Peyer's patch (tissue), 4 donors: ENCODE results near the gene C4orf17.

Experiments used
- POLR2A ChIP-seq, 2 donors: fragments of 450-650 bp; IDR thresholded peaks; one replicate each; pipeline ENCODE4 v1.5.1; 2017; ENCODE audit warnings: antibody characterized with exemption in 2 of 2, mild to moderate bottlenecking in 2 of 2, moderate library complexity in 2 of 2
- TF ChIP-seq, protein P1 (sequence below), 6 experiments: fragments of 450-650 bp in 4 of 6; fragments of 200-600 bp in 2 of 6; sonication (generic) in 1 of 6; IDR thresholded peaks; one replicate each; pipeline ENCODE4 v1.5.1; 2017 to 2019; ENCODE audit warnings: antibody characterized with exemption in 6 of 6, mild to moderate bottlenecking in 3 of 6, moderate library complexity in 1 of 6

DNA sequence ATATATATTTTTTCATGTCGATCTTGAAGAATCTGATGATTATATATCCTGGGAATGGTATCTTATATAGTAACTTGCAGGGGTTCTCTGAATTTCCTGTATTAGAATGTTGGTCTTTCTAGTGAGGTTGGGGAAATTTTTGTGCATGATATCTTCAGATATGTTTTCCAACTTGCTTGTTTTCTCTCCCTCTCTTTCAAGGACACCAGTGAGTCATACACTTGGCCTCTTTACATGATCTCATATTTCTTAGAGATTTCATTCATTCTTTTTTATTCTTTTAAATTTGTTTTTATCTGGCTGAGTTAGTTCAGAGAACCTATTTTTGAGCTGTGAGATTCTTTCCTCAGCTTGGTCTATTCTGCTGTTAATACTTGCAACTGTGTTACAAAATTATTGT lies 27.2 kb upstream of the C4orf17 start:
- TF ChIP-seq, protein P1, sequence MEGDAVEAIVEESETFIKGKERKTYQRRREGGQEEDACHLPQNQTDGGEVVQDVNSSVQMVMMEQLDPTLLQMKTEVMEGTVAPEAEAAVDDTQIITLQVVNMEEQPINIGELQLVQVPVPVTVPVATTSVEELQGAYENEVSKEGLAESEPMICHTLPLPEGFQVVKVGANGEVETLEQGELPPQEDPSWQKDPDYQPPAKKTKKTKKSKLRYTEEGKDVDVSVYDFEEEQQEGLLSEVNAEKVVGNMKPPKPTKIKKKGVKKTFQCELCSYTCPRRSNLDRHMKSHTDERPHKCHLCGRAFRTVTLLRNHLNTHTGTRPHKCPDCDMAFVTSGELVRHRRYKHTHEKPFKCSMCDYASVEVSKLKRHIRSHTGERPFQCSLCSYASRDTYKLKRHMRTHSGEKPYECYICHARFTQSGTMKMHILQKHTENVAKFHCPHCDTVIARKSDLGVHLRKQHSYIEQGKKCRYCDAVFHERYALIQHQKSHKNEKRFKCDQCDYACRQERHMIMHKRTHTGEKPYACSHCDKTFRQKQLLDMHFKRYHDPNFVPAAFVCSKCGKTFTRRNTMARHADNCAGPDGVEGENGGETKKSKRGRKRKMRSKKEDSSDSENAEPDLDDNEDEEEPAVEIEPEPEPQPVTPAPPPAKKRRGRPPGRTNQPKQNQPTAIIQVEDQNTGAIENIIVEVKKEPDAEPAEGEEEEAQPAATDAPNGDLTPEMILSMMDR (IDR thresholded peaks at IDR 0.05) = no peak
- no peak for TF ChIP-seq POLR2A (IDR thresholded peaks at IDR 0.05)
